Natural killer cell (primary cell): Measurements from ENCODE around the gene AMPD1. TPM values are rescaled to one million over a fixed set of nuclear protein-coding genes. Genes with fewer than 3 reads are reported as not detected.

Experiments used
- ATAC-seq, 3 donors: fragments of 150-1000 bp in 2 of 3; fragments of 200-7000 bp in 1 of 3; cut with Tn5 transposase; 1 replicate in 1 of 3; 2 replicates in 2 of 3; pipeline ENCODE4 v1.10.0; 2021; ENCODE audit warnings: mild to moderate bottlenecking in 2 of 3, moderate library complexity in 2 of 3
- DNase-seq, 2 donors: peaks; one replicate each; pipeline versions ENCODE4 v3.0.0 to v3.0.0-alpha.2; 2013 to 2021; ENCODE audit warnings: mixed read lengths in 1 of 2
- H3K27ac ChIP-seq: one replicate; pipeline ENCODE4 v1.5.1; 2013; ENCODE audit warnings: mild to moderate bottlenecking, low read length
- H3K27me3 ChIP-seq: one replicate; pipeline ENCODE4 v1.6.1; 2013; ENCODE audit warnings: low read length; ENCODE audit not compliant: control insufficient read depth, insufficient read depth
- H3K36me3 ChIP-seq: one replicate; pipeline ENCODE4 v1.6.1; 2013; ENCODE audit warnings: low read length; ENCODE audit not compliant: control insufficient read depth, insufficient read depth
- H3K4me1 ChIP-seq: one replicate; pipeline ENCODE4 v1.6.1; 2013; ENCODE audit warnings: low read length; ENCODE audit not compliant: control insufficient read depth, insufficient read depth
- H3K4me3 ChIP-seq: one replicate; pipeline ENCODE4 v1.5.1; 2013; ENCODE audit warnings: low read length
- H3K9me3 ChIP-seq: one replicate; pipeline ENCODE4 v1.6.1; 2013; ENCODE audit warnings: low read length; ENCODE audit not compliant: control insufficient read depth, insufficient read depth
- H3K27ac Mint-ChIP-seq, 2 donors: one replicate each; pipeline ENCODE4 v1.8.0; 2022; ENCODE audit warnings: mild to moderate bottlenecking in 2 of 2, mixed read lengths in 2 of 2, moderate library complexity in 1 of 2
- H3K27me3 Mint-ChIP-seq, 2 donors: one replicate each; pipeline ENCODE4 v1.8.0; 2022; ENCODE audit warnings: low read depth in 2 of 2, mixed read lengths in 2 of 2
- H3K36me3 Mint-ChIP-seq: one replicate; pipeline ENCODE4 v1.8.0; 2022; ENCODE audit warnings: mixed read lengths
- H3K4me1 Mint-ChIP-seq, 2 donors: one replicate each; pipeline ENCODE4 v1.8.0; 2022; ENCODE audit warnings: mixed read lengths in 2 of 2
- H3K4me3 Mint-ChIP-seq: one replicate; pipeline ENCODE4 v1.8.0; 2022; ENCODE audit warnings: mild to moderate bottlenecking, moderate library complexity, mixed read lengths
- H3K9me3 Mint-ChIP-seq, 2 donors: one replicate each; pipeline ENCODE4 v1.8.0; 2022; ENCODE audit warnings: mixed read lengths in 2 of 2
- WGBS: methylation state at CpG from one replicate; pipeline ENCODE4 v1.1.7; 2013; ENCODE audit warnings: missing lambda C conversion rate; ENCODE audit not compliant: insufficient coverage; 5-methylcytosine and 5-hydroxymethylcytosine counted together
- intact Hi-C: fragments of 100-400 bp; cut with micrococcal nuclease; formaldehyde crosslinking; loops from one replicate; pipeline ENCODE4 v1.14.2; 2022
- total RNA-seq, 4 donors: library from RNA; stranded (reverse); fragments of 120-200 nt in 1 of 4; gene quantifications; one replicate each; pipeline versions ENCODE4 v1.2.3 to v1.2.4, GENCODE V29; 2013 to 2022
- TF ChIP-seq, protein P1 (sequence below): fragments of 200-600 bp; IDR thresholded peaks from one replicate; pipeline ENCODE4 v1.8.0; 2022; ENCODE audit warnings: antibody characterized with exemption

The AMPD1 gene
- total RNA-seq, 3 donors from 2014 or later (not counting 1 experiment from before 2014, with no cell fraction given): not detected

DNA sequence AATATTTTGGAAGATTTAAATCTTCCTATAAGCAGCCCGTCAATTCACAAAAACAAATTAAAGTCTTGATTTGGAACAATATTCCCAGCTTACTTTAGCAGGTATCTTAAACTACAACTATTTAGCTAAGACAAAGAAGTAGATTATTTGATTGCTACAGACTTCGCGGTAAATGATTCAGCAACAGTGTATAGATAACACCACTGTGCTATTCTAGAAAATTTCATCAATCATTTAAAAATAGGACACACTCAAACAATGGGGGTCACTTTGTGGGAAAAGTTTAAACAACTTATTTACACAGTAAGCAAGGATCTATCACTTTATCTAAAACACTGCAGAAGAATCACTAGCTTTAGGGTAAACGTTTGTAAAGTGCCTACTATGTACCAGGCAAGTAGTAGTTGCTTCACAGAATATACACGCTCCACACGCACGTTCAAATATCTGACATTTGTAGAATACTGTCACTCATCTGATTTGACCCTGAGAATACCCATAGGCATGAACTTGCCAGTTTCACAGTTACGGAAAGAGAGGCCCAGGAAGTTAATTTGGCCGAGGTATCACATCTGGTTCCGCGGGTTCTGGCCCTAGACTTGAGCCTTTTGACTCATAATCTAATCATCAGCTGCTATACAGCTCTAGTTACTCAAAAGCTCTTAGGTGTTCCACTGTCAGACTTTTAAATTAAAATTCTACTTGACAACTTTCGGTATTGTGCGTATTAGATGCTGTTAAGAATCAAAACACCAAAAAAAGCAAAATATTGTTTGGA is 26.4 kb downstream of the AMPD1 start:
- Histone ChIP-seq H3K4me1 (peaks cover 13% of the 10 kb centered on the region), H3K27ac (no peak overlapping the region), H3K27me3 (peaks cover 14% of the 10 kb centered on the region), H3K9me3 (no peaks in the 10 kb centered on the region), H3K36me3 (no peaks in the 10 kb centered on the region), H3K4me3 (peak overlapping the region; percentile 85)
- intact Hi-C loops: no loop called here
- Mint-ChIP-seq H3K9me3 (no peaks in the 10 kb centered on the region), H3K4me3 (peak overlapping the region; percentile 91), H3K27ac (peak overlapping the region in 1 of 2 donors; percentile 79), H3K4me1 (peaks cover 6 to 9% of the 10 kb centered on the region in 2 donors), H3K27me3 (peaks cover 22 to 23% of the 10 kb centered on the region in 2 donors), H3K36me3 (no peaks in the 10 kb centered on the region)
- TF ChIP-seq, protein P1, sequence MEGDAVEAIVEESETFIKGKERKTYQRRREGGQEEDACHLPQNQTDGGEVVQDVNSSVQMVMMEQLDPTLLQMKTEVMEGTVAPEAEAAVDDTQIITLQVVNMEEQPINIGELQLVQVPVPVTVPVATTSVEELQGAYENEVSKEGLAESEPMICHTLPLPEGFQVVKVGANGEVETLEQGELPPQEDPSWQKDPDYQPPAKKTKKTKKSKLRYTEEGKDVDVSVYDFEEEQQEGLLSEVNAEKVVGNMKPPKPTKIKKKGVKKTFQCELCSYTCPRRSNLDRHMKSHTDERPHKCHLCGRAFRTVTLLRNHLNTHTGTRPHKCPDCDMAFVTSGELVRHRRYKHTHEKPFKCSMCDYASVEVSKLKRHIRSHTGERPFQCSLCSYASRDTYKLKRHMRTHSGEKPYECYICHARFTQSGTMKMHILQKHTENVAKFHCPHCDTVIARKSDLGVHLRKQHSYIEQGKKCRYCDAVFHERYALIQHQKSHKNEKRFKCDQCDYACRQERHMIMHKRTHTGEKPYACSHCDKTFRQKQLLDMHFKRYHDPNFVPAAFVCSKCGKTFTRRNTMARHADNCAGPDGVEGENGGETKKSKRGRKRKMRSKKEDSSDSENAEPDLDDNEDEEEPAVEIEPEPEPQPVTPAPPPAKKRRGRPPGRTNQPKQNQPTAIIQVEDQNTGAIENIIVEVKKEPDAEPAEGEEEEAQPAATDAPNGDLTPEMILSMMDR: no peak
- no peak for ATAC-seq
- WGBS: 45% methylated on average over 10 of the region's 13 CpGs
- DNase-seq: peak in 1 of 2 donors; percentile 17

DNA sequence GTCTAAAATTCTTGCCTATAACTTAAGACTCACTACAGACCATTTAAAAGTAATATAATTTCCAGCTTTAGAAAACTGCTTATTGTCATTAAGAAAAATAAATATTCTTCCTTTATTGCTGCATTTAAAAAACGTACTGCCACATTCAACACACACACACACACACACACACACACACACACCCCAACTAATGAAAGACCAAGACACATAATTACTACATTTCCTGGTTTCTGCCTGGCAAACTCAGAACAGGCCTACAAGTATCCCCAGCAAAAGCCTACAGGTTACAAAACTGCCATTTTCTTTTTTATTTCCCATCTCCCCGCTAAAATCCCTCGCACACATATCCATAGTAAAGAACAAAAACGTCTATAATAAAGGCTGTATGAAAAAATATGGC is 27.0 kb downstream of the AMPD1 start:
- Mint-ChIP-seq H3K27me3 (peaks cover 21 to 23% of the 10 kb centered on the region in 2 donors), H3K36me3 (no peaks in the 10 kb centered on the region), H3K4me3 (peak overlapping the region; percentile 91), H3K9me3 (no peaks in the 10 kb centered on the region), H3K27ac (no peak overlapping the region), H3K4me1 (peaks cover 6 to 9% of the 10 kb centered on the region in 2 donors)
- intact Hi-C loops: no loop called here
- ATAC-seq (no peak), DNase-seq (no peak)
- H3K9me3 ChIP-seq: no peaks in the 10 kb centered on the region
- no peak overlapping the region for H3K4me3 ChIP-seq
- H3K36me3 ChIP-seq: no peaks in the 10 kb centered on the region
- peaks cover 14% of the 10 kb centered on the region for H3K27me3 ChIP-seq
- TF ChIP-seq, protein P1: no peak
- peaks cover 13% of the 10 kb centered on the region for H3K4me1 ChIP-seq
- no peak overlapping the region for H3K27ac ChIP-seq
- WGBS: 100% methylated on average over 1 of the region's 4 CpGs

DNA sequence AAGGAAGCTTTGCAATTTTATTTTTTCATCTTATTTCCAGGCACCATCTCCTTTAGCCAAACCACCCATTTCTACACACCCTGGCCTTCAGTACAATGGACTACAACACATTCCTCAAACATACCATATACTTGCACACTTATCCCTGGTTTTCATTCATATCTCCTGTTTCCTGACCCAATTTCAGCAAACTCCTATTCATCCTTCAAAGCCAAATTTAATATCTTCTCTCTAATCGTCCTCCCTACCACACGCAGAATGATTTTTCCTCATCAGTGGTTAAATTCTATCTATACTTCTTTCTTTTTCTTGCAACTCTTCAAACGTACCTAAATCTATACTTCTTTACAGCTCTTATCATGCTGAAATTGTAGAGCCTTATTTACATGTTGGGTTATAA is 28.4 kb downstream of the AMPD1 start:
- no peaks in the 10 kb centered on the region for H3K36me3 ChIP-seq
- H3K27me3 ChIP-seq: peaks cover 14% of the 10 kb centered on the region
- no peak overlapping the region for H3K4me3 Mint-ChIP-seq
- intact Hi-C loops: no loop called here
- peaks cover 13% of the 10 kb centered on the region for H3K4me1 ChIP-seq
- TF ChIP-seq, protein P1: no peak
- no peak overlapping the region for H3K27ac ChIP-seq
- H3K27ac Mint-ChIP-seq: no peak overlapping the region
- no peaks in the 10 kb centered on the region for H3K9me3 ChIP-seq
- no peak overlapping the region for H3K4me3 ChIP-seq
- no peaks in the 10 kb centered on the region for H3K9me3 Mint-ChIP-seq
- H3K27me3 Mint-ChIP-seq: peaks cover 25 to 29% of the 10 kb centered on the region in 2 donors
- no peak for ATAC-seq
- no peaks in the 10 kb centered on the region for H3K36me3 Mint-ChIP-seq
- peaks cover 6 to 9% of the 10 kb centered on the region in 2 donors for H3K4me1 Mint-ChIP-seq
- no peak for DNase-seq
- WGBS: 93% methylated on average over 2 of the region's 3 CpGs

DNA sequence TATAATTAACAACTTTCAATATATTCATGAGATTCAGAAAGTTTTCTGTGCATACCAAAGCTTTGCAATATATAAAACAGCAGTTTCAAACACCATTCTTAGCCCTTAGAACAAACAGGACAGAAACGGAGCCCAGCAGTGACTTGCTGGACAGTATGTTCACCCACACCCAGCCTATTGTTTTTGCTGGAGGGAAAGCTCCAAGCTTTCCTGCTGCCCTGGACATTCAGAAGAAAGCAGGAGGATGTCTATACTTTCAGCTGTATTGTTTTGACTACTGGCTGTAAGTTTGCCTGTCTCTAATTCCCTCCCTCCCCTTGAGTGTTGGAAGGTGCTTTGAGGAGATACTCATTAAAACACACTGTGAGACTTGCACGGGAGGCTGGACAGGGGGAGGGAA is 35.1 kb downstream of the AMPD1 start:
- intact Hi-C loops: no loop called here
- TF ChIP-seq, protein P1: no peak
- ATAC-seq: no peak
- Mint-ChIP-seq H3K36me3 (no peaks in the 10 kb centered on the region), H3K4me3 (no peak overlapping the region), H3K9me3 (no peaks in the 10 kb centered on the region), H3K27ac (no peak overlapping the region), H3K27me3 (peaks cover 25 to 36% of the 10 kb centered on the region in 2 donors), H3K4me1 (no peaks in the 10 kb centered on the region)
- no peak for DNase-seq
- Histone ChIP-seq H3K27ac (no peak overlapping the region), H3K9me3 (no peaks in the 10 kb centered on the region), H3K36me3 (no peaks in the 10 kb centered on the region), H3K4me1 (no peaks in the 10 kb centered on the region), H3K4me3 (no peak overlapping the region), H3K27me3 (no peaks in the 10 kb centered on the region)
- WGBS: 83% methylated on average over 2 of the region's 2 CpGs
